Sciatic nerve (tissue), 1 donor: Measurements from ENCODE around the gene SEPSECS. TPM values are rescaled to one million over a fixed set of nuclear protein-coding genes. Genes with fewer than 3 reads are reported as not detected.

Experiments
- total RNA-seq: library from RNA; stranded (reverse); fragmentation: NEBNext Ultra II Directional; extraction: Animal tissue kit (Norgen Biotek cat#: 25700); gene quantifications from one replicate; pipeline ENCODE4 v1.2.1, GENCODE V29; 2021
- donor health status: DM: no; HTN: no; CAD: no.

The SEPSECS gene
- total RNA-seq, 1 donor from 2014 or later: 11.3 TPM

Other genes with a start within 250 kb of the SEPSECS start
- gene CCDC149, start 247.4 kb downstream of the SEPSECS start, total RNA-seq: 42.5 TPM
- gene LGI2, start 129.5 kb downstream of the SEPSECS start, total RNA-seq: 52.1 TPM
- gene PI4K2B, start 73.6 kb upstream of the SEPSECS start, total RNA-seq: 10.3 TPM
- 13.9 TPM for gene ZCCHC4, start 152.3 kb upstream of the SEPSECS start, total RNA-seq
- 41.7 TPM for gene ANAPC4, start 216.8 kb upstream of the SEPSECS start, total RNA-seq